ENCODE data around the gene RTKN2.
A peak's percentile ranks its signal among the peaks of the same experiment; 100 is the strongest.

RTKN2 gene

DNA sequence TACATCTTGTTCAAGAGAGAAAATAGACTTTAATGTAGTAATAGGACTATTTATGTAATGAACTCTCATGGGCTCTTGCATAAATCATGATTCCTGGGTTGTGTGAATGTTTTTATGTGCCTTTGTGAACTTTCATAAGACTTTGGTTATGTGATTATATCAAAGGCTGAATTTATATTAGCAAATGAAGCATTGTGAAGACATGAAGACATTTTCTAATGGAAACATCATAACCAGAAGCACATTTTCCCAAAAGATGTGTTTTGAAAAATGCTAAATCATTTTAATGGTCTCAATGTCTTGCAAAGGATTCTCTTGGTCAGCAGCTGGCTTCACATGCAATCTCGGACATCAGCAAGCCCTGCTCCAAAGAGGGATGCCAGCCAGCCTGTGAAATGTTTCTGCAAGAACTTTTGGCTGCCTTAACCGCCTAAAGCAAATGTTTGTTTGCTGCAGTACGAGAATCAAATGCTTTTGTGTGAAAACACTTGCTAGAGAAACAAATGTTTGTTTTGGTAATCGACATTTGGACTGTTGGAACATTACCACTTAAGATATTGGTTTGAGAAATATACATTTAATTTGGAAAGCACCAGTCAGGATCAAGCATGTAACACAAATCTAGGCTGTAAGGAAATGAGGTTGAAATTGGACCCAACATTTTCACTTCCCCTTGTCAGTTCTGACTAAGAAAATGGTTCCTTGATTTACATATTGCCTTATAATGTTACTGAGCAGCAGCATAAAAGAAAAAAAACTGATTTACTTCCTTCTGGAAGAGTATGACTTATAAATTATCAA is 102.1 kb downstream of the RTKN2 start:
- DNase-seq: no peak

DNA sequence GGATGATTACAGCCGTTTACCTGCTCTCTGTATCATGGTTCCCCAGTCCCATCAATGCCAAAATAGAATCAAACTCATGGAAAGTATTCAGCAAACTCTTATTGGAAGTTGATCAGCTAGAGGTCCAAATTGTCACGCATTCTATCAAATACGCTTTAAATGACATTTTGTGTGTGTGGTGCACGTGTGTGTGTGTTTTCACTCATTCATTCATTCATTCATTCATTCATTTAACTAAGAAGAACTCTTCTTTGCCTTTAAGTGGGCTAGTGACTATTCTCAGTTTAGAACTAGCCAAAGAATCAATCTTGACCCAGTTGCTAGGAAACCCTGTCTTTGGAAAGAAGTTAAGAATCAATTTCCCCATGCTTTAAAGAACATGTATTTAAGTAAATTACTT is 102.8 kb downstream of the RTKN2 start:
- no peak for DNase-seq

DNA sequence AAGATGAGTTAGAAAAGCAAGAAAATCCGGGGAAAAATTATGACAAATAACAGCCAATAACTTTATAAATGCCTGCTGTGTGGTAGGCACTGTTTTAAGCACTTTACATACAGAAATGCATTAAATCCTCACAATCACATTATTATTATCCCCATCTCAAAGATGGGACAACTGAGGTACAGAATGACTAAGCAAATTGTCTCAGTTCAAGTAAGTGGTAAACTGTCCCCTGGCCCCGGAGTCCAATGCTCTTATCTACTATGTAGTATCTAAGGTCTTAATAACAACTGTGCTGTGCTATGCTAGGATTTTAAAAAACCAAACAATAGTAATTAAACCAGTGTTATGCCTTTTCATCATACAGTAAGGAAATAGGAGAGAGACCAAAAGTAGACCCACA is 105.6 kb downstream of the RTKN2 start:
- DNase-seq: no peak

DNA sequence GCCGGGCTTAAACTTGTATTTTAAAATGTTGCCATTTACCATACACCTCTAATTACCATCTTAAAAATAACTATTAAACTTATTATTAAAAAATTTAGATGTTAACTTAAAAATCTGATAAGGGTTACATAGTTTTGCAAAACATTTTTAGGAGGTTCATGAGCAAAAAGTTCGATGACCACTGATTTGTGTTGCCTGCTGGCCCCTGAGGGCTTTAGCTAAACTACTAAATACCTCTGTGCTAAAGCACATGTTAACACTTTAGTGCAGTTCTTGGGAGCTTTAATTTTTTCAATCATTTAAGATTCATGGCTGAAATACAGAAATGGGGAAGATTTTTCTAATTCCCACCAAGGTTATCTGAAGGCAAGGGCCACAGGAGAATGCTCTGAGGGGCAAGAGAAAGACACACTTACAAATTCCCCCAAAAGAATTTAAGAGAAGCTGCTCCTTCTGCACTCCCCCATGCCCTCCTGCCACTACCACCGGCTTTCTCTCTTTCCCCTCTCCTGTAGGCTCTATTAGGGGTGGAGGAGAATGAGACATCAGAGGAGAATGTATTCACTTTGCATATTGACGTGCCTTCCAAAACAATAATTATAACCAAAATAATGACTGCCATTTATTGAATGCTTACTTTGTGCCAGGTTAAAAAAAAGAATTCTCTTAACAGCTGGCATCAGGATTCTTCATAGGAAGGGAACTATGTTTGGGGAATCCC is 106.2 kb downstream of the RTKN2 start:
- no peak for DNase-seq

DNA sequence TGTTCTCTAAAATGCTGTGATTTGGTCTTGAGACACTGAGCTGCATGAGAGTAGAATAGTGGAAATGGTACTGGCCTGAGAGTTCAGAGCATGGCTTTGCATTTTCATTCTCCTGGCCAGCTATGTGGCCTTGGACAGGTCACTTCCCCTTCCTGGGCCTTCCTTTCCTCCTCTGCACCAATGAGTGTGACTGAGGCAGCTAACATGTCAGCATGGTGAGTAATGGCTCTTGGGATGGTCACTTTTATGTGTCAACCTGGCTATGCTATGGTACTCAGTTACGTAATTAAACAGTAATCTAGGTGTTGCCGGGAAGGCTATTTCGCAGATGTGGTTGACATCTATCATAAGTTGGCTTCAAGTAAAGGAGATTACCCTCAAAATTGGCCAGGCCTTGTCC is 109.3 kb downstream of the RTKN2 start:
- no peak for DNase-seq

DNA sequence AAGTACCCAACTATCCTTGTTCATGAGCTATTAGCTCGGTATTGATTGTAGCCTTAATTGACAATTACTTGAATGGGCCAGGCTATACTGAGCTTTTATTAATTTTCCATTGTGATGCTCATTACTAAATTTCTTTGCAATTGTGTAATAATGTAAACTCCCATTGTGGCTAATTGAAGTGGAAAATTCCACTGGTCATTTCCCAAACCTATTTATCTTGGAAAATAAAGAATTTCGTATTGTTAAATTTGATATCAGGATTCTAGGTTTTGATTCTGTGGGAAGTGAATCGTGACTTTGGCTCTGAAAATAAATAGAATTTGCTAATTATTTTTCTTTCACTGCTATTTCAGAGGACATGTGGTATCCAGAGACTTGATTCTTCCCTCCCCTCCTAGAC is 111.0 kb downstream of the RTKN2 start:
- no peak for DNase-seq

DNA sequence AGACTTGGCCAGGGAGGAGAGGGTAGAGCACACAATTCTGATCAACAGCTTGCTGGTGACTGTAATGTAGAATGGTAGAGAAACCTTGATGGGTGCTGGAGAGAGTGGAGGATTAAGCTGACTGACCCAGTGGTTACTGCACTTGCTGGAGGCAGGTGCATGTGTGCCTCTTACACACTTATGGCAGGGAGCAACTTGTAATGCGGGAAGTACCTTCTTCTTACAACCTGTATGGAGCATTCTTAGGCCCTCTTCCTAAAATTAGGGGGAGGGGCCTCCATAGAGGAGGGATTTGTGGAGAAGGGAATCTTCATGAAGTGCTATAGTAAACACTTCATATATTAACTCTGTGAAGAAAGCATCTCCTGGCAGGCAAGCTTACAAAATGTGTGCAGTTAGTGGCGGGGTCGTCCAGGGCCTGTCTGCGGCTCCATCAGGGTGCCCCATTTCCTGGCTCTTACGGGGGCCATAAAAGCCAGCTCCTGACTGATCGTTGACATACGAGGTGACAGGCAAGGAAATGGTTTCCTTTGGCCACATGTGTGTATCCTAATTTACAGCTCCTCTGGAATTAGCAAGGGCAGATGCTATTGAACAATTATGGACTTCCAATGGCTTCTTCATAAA is 113.5 kb downstream of the RTKN2 start:
- DNase-seq: no peak

DNA sequence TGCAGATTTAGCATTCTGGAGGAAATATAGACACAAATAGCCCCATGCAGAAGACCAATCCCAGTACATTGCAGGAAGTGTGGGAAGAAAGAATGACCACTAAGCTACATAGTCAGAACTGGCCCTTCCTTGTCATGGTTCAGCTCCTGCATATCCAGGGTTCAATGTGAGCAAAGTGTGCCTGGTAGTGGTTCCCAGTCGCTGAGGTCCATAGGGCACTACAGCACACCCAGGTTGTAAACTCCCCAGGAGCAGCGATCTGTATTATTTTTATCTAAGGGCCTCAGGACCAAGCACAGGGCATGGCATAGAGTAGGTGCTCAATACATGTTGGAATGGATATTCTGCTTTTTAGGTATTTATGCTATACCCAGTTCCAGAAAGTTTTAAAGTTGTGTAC is 114.4 kb downstream of the RTKN2 start:
- no peak for DNase-seq

DNA sequence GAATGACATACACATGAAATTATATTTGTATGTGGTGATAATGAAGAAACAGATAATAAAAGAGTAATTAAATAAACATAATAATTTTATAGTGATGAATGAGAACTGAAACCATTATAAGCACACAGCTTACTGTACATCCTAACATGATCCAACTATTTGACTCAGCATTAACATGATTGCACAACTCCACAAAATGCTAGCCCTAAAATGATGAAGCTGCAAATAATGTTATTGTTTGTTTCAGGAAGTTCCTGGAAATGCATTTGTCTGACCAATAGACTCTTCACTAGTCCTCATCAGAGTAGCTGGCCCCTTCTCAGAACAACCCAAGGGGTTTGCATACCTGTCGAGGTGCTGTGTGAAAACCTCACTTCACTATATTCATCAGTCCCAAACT is 115.5 kb downstream of the RTKN2 start:
- no peak for DNase-seq

DNA sequence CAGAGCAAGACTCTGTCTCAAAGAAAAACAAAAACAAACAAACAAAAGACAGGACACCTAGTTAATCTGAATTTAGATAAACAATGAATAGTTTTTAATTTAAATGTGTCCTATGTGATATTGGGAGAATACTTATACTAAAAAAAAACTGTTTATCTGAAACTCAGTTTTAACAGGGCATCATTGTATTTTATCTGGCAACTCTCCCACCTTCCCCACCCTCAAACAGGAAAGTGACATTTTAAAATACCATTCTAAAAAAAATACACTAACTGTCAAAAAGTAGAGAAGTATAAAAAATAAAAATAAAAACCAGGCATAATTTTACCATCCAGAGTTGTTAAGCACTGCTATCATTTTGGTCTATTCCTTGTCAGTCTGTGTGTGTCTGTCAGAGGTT is 119.0 kb downstream of the RTKN2 start:
- no peak for DNase-seq

DNA sequence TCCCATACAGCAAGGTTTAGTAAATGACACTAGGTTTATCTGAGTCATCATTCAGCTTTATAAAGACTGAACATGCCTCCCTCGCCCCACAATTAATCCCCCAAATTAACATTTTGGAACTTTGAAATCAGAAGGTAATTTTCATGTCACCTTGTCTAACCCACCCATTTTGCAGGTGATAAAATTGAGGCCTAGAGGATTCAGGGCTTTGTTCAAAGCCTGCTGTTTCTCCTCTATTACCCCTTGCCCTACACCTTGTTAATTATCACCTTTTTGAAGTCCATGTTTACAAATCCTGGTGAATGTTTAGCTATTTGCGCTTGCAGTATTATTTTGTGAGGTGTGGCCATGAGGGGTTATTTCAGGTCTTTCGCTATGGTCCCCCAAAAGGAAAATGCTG is 120.5 kb downstream of the RTKN2 start:
- DNase-seq: no peak

DNA sequence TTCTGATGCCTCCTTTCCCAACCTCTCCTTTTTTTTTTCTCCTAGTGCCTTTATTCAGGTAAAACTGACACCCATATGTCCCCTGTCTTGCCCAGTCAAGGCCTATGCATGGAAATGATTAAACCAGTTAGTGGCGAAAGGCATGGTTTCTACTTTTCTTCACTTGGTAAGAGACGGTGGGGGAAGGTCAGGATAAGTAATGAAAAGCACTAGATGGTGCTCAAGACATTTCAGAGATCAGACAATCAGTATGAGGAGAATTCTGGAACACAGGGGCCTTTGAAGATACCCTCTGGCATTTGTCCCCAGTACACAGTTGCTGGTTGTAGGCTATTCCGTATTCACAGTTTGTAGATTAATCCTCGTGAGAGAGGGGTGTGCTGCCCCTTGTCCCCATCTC is 121.2 kb downstream of the RTKN2 start:
- peak; percentile 8 for DNase-seq

DNA sequence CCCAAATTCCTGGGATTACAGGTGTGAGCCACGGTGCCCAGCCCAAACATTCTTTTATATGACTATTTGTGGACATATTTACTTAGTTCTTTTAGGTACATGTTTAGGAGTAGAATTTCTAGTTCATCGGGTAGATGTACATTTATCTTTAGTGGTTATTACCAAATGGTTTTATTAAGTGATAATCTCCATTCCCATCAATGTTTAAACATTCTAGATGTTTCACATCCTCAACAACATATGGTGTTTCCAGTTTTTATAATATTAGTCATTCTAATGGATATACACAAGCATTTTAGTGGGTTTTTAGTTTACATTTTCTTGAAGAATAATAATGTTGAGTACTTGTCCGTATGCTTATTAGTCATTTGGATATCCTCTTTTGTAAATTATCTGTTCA is 131.7 kb downstream of the RTKN2 start:
- no peak for DNase-seq

DNA sequence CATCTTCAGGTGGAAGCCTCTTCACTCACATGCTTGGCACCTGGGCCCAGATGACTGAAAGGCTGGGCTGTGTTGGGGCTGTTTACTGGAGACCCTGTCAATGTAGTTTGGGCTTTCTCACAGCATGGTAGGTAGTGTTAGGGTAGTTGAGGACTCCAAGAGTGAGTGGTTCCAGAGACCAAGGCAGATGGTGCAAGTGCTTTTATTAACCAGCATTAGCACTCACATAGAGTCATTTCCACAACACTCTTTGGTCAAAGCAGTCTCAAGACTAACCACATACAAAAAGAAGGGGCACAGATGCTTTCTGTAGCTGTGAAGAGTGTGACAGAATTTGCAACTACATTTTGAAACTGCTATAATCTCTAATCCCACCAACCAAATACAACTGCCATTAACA is 135.0 kb downstream of the RTKN2 start:
- DNase-seq: no peak
